ENCODE measurements around the gene MT1F.

Gene MT1F

GRCh38 chr16:56702836-56703235 is 45.1 kb downstream of the MT1F start:
- no peak for DNase-seq

Data from CD4-positive, alpha-beta T cell treated with Interleukin-1 beta for 1 hour (primary cell).